SKM-1 (cell line): ENCODE results near the gene HCN4.
"Not testable (repeated sequence)": the region's sequence is repeated elsewhere in the genome, so short reads cannot be mapped to it uniquely, and the experiment has no call there.

ENCODE experiments used
- DNase-seq: peaks from one replicate; lab custom pipeline; 2025; ENCODE audit not compliant: unreplicated experiment; lab: John Stamatoyannopoulos, UW

The HCN4 gene

GRCh38 chr15:73368301-73369136, at the start of gene HCN4:
TSS of gene HCN4 (minus strand) at chr15:73368958. CDS start at chr15:73368270, 688 bp downstream.
- no peak for DNase-seq

- no peak for DNase-seq
These were observed 46.1 kb upstream of the HCN4 start for GRCh38 chr15:73414876-73415275.

DNA sequence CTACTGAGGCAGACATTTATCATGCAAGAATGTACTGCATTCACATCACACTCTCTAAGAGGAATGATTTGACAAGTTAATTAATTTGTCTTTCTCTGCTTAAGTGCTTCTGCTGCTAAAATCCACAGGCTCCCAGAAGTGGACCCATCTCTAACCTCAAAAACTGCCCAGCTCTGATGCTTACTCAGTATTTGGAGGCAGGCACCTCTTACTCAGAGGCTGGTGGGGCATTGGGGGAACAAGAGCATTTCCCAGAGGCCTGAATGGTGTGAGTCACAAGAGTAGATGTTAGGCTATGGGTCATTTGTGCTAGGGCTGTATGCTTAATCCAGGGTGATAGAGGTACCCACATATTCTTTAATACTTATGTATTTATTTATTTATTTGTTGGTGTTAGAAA, 34.4 kb upstream of the HCN4 start:
- no peak for DNase-seq

GRCh38 chr15:73400222-73400621, 31.5 kb upstream of the HCN4 start:
- DNase-seq: not testable (repeated sequence)

DNA sequence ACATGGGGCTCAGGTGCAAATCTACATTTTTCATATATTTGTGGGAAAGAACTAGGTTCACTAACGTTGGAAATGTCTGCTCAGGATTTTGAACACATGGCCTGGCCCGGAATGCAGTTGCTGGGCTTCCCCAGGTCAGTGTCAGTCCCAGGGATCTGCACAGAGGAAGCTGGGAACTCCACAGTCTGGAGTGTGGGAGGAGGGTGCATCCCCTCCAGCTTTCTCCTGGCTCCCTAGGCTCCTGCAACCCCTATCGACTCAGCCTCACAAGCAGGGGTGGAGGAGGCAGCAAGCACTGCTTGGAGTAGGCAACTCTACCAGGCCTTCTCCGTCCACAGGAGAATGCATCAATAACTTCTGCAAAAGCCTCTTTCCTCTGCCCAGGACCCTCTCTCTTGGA, 30.1 kb upstream of the HCN4 start:
- no peak for DNase-seq

DNA sequence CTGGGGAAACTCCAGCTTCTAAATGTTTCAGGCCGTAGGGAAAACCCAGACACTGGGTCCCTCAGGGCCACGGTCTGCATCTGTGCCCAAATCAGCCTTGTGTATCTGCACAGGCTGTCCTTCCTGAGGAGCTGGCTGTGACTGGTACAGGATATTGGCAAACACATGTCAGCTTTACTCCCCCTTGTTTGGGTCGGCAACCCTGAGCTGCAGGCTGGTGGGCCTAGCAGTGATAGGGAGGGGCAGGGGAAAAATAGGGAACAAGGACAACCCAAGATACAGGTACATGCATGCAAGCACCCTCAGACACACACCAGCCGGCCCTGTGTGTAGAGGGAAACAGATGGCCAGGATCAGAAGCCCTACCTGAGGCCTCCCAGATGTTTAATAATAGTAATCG, 28.7 kb upstream of the HCN4 start:
- no peak for DNase-seq

DNA sequence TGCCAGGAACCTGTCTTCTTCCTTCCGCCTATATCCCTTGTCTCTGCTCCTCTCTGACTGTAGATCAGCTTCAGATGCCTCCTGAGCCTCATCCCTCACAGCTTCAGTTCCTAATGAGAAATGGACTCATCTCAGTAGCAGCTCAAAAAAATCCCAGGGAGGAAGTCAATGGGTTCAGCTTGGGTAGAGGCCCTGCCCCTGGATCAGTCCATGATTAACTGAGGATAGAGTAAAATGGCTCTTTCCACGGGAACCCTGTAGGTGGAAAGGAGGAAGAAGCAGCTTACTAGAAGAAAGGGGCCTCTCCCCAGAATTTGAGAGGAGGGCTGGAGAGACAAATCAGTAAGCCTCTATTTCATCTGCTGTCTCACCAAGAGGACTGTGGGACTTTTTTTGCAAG, 26.9 kb upstream of the HCN4 start:
- no peak for DNase-seq

- DNase-seq: no peak
These were observed 26.0 kb upstream of the HCN4 start for GRCh38 chr15:73394782-73395181.

- DNase-seq: no peak
These were observed 24.6 kb upstream of the HCN4 start for GRCh38 chr15:73393336-73393735.

DNA sequence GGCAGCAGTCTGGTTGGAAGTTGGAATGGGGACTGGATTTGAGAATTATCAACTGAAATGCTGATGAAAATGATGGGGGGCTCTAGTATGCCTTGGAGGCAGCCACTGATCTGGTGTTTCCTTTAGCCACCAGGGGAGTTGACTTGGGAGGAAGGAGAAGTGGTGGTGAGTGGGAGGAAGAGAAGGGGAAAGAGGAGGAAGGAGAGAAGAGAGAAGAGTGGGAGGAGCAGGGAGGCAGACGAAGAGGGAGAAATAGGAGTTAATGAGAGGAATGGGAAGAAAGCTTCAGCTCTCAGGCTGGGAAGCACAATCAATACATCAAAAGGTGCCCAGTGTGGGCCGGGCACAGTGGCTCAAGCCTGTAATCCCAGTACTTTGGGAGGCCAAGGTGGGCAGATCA, 23.3 kb upstream of the HCN4 start:
- DNase-seq: no peak

DNA sequence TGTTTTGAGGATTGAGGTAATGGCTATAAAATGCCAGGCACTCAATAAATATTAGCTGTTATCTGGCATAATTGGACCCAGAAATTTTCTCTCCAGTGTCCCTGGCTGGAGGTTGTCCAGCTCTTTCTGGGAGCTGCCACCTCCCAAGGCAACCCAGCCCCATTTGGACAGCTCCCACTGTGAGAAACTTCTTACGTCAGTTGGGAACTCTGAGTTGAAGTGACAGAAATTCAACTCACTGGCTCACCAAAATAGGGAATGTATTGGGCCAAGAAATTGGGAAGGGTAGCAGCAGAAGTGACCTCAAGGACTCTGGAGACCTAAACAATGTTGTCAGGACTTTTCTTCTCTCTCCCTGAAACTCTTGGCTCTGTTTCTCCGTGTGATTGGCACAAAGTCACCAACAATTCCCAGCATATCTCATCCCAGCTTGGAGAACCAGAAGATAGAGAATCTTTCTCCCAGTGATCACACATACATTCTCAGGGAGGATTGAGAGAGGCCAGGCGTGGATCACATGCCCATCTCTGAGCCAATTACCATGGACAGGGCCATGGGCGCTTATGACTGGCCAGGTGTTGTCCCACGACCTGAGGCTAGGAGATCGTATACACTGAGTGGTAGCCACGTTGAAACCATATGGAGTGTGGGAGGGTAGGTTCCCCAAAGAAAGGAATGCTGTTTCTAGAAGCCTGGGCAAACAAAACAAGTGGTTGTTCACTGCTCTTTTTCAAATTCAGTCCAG, 22.5 kb upstream of the HCN4 start:
- no peak for DNase-seq

DNA sequence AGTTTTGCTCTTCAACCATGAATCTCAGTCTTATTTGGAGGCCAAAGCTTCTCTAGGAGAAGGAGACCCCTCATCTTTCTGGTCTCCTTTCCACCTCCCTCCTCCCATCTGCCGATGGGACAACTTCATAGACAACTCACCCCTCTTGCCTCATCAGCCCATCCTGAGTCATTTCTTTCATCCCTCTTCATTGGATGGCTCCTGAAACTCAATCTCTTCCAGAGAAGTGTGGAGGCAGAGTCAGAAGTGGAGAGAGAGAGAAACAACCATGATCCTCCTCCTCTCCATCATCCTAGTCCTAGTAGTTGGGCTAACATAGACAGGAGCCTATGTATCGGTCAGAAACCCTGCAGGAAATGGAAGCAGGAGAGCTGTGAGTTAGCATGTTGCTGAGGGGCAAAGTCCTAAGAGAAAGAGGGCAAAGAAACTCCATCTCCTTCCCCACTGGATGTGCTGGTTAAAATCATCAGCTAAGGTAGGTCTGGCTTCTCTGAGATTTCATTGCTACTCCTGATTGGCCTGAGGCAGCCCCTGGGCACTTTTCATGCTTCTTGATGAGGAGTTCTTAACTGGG, 21.3 kb upstream of the HCN4 start:
- no peak for DNase-seq

- DNase-seq: no peak
These were observed 20.8 kb upstream of the HCN4 start for GRCh38 chr15:73389539-73389938.

GRCh38 chr15:73388256-73388781, 19.6 kb upstream of the HCN4 start:
- no peak for DNase-seq

DNA sequence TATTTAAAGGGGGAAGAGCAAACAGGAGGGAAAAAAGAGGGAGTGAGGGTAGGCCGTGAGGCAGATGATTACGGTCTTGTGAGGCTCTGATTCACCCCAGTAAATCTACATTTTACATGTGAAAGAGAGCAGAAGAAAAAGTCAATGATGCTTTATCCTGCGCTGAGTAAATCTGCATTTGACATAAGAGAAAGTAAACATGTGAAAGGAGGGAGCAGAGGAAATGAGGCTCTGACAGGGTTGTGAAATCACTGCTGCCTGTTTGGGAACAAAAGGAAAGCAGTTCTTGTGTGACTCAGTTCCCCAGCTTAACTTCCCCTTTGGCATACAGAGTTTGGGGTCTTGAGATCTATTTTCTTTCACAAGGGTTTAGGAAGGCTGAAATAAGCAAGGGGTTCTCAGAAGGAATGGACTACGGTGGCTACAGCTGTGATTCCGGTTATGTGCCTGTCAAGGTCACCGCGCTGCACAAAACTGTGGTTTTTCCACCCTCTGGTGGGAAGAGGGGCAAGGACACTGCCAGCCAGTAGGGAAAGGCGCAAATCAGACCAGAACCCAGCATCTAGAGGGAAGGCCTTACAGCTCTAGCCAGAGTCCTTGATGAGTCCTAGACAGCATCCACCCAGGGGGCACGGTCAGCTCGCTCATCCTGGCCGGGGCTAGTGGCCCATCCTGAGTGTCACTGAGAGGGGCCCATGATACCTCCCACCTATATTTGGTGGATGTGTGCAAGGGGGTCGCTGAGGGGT, 18.9 kb upstream of the HCN4 start:
- no peak for DNase-seq

DNA sequence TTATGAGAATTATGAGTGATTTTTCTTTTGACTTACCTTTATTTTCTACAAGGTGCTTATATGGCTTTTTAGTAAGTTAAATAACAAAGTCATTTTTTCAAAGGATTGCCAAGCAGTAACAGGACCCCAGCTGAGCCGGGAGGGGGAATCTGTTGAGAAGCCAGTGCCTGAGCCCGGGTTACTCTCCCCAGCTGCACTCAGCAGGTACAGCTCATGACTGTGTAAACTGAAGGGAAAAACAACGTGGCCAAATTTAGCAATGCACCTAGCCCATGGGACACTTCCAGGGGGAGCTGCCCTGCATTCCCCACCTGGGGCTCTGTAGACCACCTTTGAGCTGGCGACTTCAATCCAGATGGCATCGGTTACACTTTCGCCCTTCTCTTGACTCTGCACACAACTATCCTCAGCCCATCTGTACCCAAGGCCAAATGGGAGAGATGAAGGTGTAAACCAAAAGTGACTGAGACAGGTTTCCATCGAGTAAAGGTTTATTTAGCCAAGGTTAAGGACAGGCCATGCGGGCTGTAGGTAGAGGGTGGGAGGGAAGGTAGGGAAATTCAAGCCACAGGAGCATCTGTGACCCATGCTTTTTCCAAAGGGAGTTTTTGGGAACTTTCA, 18.2 kb upstream of the HCN4 start:
- no peak for DNase-seq

DNA sequence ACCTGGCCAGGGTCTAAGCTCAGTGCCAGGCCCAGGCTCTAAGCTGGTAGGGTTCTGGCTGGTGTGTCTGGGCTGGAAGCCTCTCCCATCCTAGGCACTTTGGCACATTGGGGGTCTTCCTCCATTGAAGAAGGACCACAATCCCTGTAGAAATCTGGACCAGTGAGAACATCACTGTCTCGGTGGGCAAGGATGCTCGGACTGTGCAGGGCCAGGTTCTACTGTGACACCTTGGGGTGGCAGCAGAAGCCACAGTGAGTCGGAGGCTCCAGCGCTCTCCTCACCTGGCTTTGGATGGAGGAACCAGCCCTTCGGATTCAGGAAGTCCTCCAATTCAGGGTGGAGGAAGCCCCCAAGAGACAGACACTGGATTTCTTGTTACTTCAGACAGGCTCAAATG, 17.5 kb upstream of the HCN4 start:
- no peak for DNase-seq

GRCh38 chr15:73385205-73385604, 16.4 kb upstream of the HCN4 start:
- DNase-seq: no peak

DNA sequence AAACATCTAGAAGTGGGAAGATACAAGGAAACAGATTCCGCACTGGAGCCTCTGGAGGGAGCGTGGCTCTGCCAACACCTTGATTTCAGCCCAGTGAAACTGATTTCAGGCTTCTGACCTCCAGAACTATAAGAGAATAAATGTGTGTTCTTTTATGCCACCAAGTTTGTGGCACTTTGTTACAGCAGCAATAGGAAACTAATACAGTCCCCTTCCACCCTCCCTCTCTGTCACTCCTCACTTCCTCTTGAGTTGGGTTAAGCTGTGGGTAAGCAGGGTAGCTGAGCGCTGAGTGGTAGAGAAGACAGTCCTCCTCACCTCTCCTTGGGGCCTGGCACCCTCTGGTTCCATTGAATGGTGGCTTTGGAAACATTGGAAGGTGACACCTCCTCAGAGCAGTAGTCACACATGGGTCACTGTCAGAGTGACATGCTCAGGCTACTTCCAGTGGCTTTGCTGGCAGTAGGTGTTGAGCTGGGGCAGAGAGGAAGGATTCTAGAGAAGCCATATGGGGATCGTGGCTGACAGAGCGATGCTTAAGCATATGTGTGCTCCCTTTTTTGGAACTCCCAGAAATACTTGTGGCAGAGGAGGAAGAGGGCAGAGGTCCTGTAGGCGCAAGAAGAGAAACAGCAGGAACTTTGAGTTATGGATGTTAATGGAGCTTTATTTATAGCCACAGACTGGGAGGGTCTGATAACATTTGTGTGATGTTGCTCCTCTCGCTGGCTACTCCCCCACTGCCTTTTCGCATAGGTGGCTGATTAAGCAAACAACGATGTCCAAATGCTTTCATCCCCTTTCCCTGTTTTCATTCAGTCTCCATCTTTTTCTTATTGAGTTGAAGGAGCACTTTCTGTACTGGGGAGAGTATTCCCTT, 14.8 kb upstream of the HCN4 start:
- DNase-seq: no peak

DNA sequence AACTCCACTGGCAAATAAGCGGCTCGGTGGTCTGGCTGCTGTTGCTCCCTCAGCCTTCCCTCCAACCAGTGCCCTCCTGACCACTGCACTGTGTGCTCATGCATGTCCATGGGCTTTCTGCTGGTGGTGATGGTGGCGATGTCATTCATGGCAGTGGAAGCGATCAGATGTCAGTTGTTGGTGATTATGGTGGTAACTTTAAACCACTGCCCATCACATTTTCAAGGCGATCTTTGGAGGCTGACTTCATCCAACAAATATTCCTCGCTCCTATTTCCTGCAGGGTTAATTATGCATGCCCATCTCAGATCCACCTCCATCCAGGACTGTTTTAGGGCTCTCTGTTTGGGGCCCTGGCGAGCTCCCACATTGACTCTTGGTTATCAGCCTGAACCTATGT, 13.4 kb upstream of the HCN4 start:
- no peak for DNase-seq
